GM18868 (cell line): ENCODE measurements around the gene CST6.

ENCODE experiments used
- ATAC-seq: cut with Tn5 transposase; IDR thresholded peaks from one replicate; pipeline ENCODE4 v1.9.1; 2021; ENCODE audit warnings: mild to moderate bottlenecking, moderate library complexity; ENCODE audit not compliant: unreplicated experiment

CST6 gene

DNA sequence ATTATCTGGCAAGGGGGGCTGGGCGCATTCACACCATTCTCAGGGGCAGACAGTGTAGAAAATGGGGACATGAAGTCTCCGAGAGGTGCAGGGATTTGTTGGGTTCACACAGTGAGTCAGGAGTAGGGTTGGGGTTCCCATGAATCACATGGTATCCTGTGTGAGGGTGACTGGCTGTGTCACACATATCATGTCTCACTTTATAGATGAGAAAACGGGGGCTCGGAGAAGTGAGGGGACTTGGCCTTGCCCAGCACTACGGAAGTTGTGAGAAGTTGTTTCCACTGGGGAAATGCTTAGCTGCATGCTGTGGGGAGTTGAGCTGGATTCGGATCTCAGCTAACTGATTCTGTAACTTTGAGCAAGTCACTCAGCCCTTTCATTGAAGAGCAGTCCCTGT, 32.9 kb downstream of the CST6 start:
- ATAC-seq, result no peak

DNA sequence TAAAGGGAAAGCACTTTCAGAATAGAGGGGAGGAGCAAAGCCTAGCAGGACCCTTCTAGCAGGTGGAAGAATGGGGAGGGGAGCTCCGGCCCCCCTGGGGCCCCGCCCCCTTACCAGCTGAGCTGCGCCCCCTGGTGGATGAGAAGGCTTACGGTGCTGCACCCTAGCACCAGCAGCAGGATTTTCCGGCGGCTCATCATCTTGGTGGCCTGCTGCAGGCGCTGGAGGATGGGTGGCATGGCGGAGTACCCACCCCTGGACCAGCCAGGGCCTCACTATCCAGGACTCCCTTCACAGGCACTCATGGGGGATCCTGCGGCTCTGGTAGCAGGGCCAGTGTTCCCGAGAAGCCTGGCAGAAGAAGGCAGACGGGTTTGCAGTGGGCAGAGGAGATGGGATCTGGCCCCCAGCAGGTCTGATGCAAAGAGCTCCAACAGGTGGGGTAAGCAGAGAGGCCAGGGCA, 33.4 kb downstream of the CST6 start:
- no peak for ATAC-seq

DNA sequence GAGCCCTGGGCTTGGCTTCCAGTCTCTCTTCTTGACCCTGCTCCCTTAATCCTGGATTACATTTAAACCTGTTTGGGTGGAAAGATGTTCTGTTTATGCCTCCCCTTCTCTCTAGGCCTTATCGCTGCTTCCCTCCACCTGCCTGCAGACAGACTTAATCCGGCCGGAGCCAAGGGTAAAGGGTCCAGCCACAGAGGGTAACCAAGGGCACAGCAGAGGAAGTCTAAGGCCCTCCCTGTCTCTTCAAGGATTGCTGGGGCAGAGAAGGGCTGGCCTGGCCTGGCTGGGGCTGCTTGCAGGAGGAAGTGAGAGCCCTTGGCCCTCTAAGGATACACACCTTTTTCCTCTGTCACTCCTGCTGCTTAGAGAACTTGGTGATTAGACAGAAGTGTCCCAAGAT, 35.1 kb downstream of the CST6 start:
- no peak for ATAC-seq

DNA sequence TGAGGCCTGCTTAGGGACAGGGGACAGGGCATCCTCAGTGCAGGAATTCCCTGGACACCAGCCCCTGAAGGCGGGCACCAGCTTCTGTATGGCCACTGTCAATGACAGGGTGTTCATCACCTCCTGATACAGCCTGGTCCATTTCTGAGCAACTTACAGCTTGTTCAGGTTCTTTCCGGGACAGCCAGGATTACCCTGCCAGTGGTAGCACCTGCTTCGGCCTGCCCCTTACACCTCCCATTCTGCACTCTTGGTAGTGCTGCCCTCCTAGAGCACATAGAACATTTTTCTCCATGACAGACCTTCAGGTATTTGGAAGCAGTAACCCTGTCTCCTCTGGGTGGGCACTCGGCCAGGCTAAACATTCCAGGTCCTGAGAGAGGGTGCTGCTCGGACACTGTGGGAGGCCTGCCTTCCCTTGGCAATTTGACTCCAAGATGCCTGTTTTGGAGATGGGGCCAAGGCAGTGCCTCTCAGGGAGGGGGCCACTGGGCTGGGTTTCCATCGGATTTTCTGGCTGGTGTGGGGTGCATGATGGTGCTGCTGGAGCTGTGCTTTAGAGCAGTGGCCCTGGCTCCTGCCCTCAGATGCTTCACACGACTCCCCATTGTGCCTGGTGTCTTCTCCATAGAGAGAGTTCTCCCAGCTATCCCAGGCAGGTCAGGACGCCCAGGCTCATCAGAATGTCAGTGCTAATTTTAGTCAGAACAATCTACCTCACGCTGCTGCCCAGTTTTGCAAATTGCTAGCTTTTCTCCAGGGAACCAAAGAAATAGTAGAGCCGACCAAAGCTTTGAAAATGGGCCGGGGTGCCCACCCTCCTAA, 35.9 kb downstream of the CST6 start:
- no peak for ATAC-seq

DNA sequence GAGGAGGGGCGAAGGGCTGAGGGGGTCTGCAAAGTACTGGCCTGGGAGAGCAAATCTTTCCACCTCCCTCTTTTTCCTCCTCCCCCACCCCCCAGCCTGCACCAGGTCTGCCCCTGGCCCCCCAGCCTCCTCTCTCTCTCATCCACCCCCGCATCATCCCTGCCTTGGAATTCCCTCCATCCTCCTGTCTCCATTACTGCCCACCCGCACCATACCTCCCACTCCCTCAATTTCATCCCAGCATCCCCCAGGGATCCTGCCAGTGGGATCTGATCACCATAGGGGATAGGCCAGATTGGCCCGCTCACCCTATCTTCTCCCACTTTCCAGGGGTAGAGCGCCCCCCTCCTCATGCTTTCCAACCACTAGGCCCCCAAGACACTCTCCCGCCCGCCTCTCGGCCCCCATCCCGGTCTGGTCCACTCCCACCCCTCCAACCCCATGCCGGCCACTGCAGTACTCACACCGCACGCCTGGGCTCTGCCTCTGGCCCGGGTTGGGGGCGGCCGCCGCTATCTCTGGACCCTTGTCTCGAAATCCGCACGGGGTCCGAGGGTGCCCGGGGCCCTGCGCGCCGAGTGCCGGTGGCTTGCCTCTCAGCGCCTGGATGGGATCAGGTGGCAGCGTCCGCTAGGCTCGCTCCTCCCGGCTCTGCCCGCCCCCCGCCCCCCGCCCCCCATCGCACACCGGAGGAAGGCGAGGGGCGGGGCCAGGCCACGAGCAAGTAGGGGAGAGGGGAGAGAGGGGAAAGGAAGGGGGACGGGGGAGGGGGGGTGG, 36.9 kb downstream of the CST6 start, which contains the start of gene GAL3ST3:
TSS of gene GAL3ST3 (minus strand) at position 615 of the 777 bp plus-strand sequence. CDS start 3,746 bp downstream, outside the sequence.
- no peak for ATAC-seq

DNA sequence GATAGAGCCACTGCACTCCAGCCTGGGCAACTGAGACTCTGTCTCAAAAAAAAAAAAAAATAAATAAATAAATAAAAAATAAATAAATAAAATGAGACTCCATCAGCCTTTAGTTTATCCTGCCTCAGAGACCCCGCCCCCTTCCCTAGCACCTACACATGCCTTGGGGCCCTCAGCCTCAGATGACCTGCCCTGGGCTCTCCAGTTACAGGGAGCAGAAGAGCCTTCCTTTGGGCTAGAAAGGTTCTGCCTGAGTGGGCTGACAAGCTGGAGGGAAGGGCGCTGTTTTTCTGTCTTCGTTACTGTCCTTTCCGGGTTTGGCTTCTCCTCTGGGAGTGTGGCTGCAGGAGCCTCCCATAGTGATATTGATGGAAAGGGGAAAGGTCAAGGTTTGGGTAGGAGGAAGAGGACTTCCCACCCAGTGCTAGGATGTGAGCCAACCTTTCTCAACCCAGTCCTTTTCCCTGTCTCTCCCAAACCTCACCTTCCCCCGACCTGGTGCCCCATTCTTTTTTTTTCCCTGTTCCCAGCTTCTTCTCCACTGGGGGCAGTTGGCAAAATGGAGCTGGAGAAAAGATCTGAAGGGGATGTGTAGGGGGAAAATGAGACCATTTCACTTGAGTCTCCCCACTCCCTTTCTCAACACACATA, 38.9 kb downstream of the CST6 start:
- no peak for ATAC-seq

DNA sequence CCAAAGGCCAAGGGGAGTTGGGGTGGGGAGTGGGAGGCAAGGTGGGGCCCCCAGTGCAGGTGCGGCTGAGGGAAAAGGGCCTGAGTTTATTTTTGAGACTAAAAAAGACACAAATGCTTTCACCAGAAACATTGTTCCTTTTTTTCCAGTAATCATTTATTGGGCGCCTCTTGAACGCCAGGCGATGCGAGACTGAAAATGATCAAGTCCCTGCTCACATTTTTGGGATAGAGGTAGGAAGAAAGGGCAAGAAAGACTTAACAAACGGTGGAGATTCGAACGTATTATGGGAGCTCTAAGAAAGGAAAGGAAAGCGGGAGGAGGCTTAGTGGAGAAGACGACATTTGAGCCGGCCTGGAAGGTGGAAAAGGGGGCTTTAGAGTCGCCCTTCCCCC, 39.6 kb downstream of the CST6 start:
- no peak for ATAC-seq

DNA sequence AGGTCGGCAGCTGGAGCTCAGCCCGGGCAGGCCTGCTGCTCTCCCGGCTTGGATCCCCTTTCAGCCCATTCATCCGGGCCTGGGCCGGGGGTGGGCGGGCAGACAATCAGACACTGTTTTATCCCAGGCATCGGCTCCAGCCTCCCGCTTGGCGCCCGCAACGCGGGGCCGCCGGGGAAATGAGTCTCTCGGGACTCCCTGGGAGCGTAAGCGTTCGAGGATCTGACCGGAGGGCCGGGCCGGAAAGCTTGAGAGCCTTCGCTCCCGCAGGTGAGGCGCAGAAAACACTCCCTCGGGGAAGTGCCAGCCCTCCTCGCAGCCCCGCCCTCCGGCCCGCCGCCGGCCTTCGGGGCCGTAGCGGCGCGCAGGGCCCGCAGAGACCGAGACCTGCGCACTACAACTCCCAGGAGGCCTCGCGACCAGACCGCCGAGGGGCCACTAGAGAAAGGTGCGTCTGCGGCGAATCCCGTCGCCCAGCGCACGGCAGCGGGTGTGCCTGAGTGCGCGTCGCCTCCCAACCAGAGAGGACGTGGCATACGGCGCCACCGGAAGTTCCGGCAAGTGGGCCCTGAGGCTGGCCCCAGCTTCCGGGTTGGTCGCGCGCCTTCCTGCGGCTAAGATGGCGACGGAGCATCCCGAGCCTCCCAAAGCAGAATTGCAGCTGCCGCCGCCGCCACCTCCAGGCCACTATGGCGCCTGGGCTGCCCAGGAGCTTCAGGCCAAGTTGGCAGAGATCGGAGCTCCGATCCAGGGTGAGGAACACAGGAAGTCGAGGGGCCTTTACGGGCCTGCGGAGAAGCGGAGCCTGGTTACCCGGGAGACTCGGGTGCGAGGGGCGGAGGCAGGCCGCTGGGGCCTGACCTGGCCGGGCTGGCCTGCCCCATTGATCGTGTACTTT, 40.2 kb downstream of the CST6 start, which contains the start of gene SF3B2:
TSS of gene SF3B2 (plus strand) at position 599 of the 898 bp plus-strand sequence. CDS start at position 620, 21 bp downstream.
- ATAC-seq, result peak; percentile 94

DNA sequence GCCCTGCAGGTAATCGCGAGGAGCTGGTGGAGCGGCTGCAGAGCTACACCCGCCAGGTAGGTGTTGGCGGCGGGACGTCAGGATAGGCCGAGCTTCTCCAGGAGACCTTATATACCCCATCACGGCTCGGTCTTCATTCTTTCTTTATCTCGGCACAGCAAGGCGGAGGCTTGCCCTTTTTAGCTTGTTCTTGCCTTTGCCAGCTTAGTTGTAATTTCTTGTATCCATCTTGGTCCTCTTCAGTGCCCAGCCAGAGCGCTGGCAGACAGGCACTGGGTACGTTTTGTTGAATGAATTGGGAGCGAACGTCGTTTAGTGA, 40.8 kb downstream of the CST6 start:
- no peak for ATAC-seq

DNA sequence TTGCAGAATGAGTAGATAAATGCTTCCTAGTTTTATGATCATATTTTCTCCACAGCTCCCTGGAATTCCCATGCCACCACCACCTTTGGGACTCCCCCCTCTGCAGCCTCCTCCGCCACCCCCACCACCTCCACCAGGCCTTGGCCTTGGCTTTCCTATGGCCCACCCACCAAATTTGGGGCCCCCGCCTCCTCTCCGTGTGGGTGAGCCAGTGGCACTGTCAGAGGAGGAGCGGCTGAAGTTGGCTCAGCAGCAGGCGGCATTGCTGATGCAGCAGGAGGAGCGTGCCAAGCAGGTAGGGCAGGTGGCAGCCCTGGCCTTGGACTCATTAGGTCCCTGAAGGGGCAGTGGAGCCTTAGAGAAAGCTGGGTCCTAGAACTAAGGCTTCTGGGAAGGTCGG, 43.2 kb downstream of the CST6 start:
- no peak for ATAC-seq

DNA sequence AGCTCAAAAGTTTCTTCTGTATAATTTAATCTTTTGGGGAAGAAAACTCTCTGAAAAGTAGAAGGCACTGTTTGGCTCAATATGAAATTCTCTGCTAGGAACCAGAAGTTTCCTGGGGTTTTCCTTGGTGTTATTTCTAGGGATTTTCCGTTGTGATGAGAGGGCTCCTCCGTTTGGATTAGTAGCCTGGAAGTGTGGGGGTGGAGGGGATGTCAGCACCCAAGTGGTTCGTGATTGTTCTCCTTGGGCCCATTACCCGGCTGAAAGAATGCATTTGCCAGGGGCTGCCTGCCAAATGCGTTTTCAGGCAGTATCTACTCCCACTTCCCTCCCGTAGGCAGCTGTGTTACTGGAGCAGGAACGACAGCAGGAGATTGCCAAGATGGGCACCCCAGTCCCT, 44.7 kb downstream of the CST6 start:
- ATAC-seq, result no peak

DNA sequence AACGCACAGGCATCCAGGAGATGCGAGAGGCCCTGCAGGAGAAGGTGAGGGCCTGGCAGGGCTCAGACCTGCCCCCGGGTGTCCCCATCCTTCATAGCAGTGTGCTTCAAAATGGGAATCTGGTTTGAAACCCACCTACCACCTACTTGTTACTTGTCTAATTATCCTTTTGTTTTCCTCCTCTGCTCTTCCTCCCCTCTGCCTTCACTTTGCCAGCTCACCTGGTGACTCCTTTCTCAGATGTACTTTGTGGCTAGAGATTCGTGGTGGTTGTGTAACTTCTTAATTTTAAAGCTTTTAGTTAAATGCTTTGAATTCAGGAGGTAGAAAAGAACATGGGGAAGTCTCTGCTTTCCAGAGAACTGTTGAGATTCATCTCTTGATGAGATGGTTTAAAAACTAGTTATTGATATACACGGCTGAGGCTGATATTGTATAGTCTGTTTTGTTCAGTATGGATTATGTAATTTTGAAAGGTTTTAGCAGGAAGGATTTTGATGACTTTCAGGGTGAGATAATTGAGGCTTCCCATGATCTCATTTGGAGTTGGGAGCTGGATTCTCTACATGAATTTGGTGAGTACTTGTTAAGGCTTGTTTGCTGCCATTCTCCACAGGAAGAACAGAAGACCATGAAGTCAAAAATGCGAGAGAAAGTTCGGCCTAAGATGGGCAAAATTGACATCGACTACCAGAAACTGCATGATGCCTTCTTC, 48.3 kb downstream of the CST6 start:
- ATAC-seq, result no peak

DNA sequence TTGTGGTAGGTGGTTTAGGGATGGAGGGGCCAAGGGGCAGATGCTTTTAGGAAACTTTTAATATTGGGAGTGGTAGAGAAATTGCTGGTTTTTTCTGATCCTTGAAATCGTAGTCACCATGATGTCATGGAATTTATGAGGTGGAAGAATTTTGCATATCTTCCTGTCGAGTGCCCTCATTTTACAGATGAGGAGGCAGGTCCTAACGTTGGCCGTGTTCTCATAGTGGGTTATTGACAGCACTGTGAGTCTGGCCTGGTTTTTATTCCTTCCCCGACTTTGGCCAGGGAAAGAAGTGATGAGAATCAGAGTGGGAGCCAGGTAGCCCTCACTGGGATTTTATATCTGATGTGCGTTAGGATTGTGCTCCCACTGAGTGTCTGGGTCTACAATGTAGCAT, 49.5 kb downstream of the CST6 start:
- no peak for ATAC-seq

DNA sequence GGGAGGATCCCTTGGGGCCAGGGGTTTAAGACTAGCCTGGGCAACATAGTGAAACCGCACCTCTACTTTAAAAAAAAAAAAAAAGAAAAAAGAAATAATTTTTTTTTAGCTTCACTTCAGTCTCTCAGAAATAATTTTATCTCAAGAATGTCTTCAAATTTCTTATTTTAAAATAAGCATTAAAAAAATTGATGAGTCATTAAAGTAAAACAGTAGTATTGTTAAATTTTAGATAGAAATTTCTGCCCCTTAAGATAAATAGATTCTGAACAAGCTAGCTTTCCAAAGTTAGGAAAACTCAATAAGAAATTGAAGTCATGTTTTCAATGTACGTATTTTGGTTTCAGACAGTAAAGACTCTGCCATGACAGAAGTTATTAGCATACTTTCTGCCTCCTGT, 50.6 kb downstream of the CST6 start:
- no peak for ATAC-seq
